Heart right ventricle (tissue), 16 donors: ENCODE data around the gene RTP1. TPM values are rescaled to one million over a fixed set of nuclear protein-coding genes. Genes with fewer than 3 reads are reported as not detected.
"Not testable (repeated sequence)": the region's sequence is repeated elsewhere in the genome, so short reads cannot be mapped to it uniquely, and the experiment has no call there.

Experiments used
- ATAC-seq, 8 donors: fragments of 200-7000 bp; cut with Tn5 transposase; one replicate each; pipeline ENCODE4 v1.9.1; 2020; ENCODE audit warnings: mild to moderate bottlenecking in 8 of 8, moderate library complexity in 8 of 8, moderate number of reproducible peaks in 1 of 8
- DNase-seq, 2 donors: peaks; one replicate each; pipeline ENCODE4 v3.0.0-alpha.2; 2020
- H3K27ac ChIP-seq, 10 donors: fragments of 200-600 bp; sonication (generic) in 2 of 10; one replicate each; pipeline versions ENCODE4 v1.5.0 to v1.8.0; 2020 to 2022; ENCODE audit warnings: mild to moderate bottlenecking in 3 of 10
- H3K27me3 ChIP-seq, 7 donors: fragments of 200-600 bp; one replicate each; pipeline ENCODE4 v1.8.0; 2021 to 2022; ENCODE audit warnings: mild to moderate bottlenecking in 2 of 7
- H3K36me3 ChIP-seq, 9 donors: fragments of 200-600 bp; sonication (generic) in 1 of 9; one replicate each; pipeline versions ENCODE4 v1.5.0 to v1.8.0; 2020 to 2022; ENCODE audit warnings: mild to moderate bottlenecking in 2 of 9
- H3K4me1 ChIP-seq, 9 donors: fragments of 200-600 bp; sonication (generic) in 1 of 9; one replicate each; pipeline versions ENCODE4 v1.5.0 to v1.8.0; 2020 to 2022; ENCODE audit warnings: mild to moderate bottlenecking in 4 of 9
- H3K4me3 ChIP-seq, 10 donors: fragments of 200-600 bp; sonication (generic) in 2 of 10; one replicate each; pipeline versions ENCODE4 v1.5.0 to v1.8.0; 2020 to 2022; ENCODE audit warnings: mild to moderate bottlenecking in 7 of 10, moderate library complexity in 2 of 10
- H3K9me3 ChIP-seq, 11 donors: fragments of 200-600 bp in 10 of 11; sonication (generic) in 2 of 11; one replicate each; pipeline versions ENCODE4 v1.5.0 to v1.8.0; 2013 to 2022; ENCODE audit warnings: mild to moderate bottlenecking in 2 of 11, control low read depth in 1 of 11, moderate library complexity in 1 of 11
- CTCF ChIP-seq, 9 donors: fragments of 200-600 bp; sonication (generic) in 2 of 9; IDR thresholded peaks; one replicate each; pipeline versions ENCODE4 v1.5.0 to v1.8.0; 2021 to 2022; ENCODE audit warnings: antibody characterized with exemption in 9 of 9, mild to moderate bottlenecking in 5 of 9, moderate library complexity in 1 of 9
- WGBS, 2 donors: extraction: QIAGEN DNeasy Blood & Tissue Kit; methylation state at CpG; one replicate each; pipeline ENCODE4 v1.1.7; 2013; ENCODE audit warnings: inconsistent platforms in 1 of 2; 5-methylcytosine and 5-hydroxymethylcytosine counted together
- intact Hi-C, 10 donors: fragments of 100-400 bp; cut with DNase I; formaldehyde crosslinking; loops; one replicate each; pipeline versions ENCODE4 v1.11.1 to v1.14.2; 2022
- polyA plus RNA-seq, 2 donors: library from polyadenylated mRNA; stranded (reverse); fragments of 200-250 nt; gene quantifications; one replicate each; pipeline ENCODE4 v1.2.3, GENCODE V29; 2013
- total RNA-seq, 10 donors: library from RNA; stranded (reverse); fragmentation: NEBNext Ultra II Directional in 3 of 10; extraction: Animal tissue kit (Norgen Biotek cat#: 25700) in 3 of 10; gene quantifications; one replicate each; pipeline versions ENCODE4 v1.2.1 to v1.2.4, GENCODE V29; 2021 to 2023
- donor health status: Arrhythmogenic right ventricular cardiomyopathy.
- donor health status: ischemic (EF 13 %, LVEDD 7.1; RV severe dilation, severe dysfunction).
- donor health status: healthy with polysubstance abuse.
- donor health status: DM: no; HTN: yes; CAD: no.
- donor health status: DM: no; HTN: no; CAD: no.
- donor health status: ischemic (EF 25% LVEDD 6.9; RV normal size, moderate dysfunction).
- donor health status: ischemic (EF 25% LVEDD 5.7; RV mildly dilated, moderate dysfunction).
- donor health status: healthy.
- donor health status: DM: yes; HTN: yes; CAD: no.
- donor health status: Ischemic cardiomyopathy.
- donor health status: ischemic (EF 35%, LVEDD 5.7; RV mildly dilated, moderate dysfunction).
- donor health status: nonischemic (EF 11% LVEDD 7.7; RV severe dilation, severe dysfunction).
- donor health status: DM: yes; HTN: yes; CAD: no.
- donor health status: PGD.
- donor health status: ischemic (EF 29% LVEDD 5.4; RV normal size, mild dysfunction).
- donor health status: nonischemic (EF 23%, LVEDD 6.1; RV moderate dilation, normal function).

Gene RTP1
- total and polyA plus RNA-seq, 12 donors, result 0.11 TPM; not detected in 11

- no peak overlapping the region for H3K4me3 ChIP-seq
- TF ChIP-seq CTCF (IDR thresholded peaks at IDR 0.05), result no peak
- no peaks in the 10 kb centered on the region for H3K9me3 ChIP-seq
- no peak overlapping the region for H3K27ac ChIP-seq
- no peak for DNase-seq
- H3K27me3 ChIP-seq, result no peaks in the 10 kb centered on the region
- no peak for ATAC-seq
- H3K36me3 ChIP-seq, result no peaks in the 10 kb centered on the region
- intact Hi-C loops, result no loop called here
- H3K4me1 ChIP-seq, result no peaks in the 10 kb centered on the region
Observed at GRCh38 chr3:187237741-187238140, 40.5 kb downstream of the RTP1 start.

GRCh38 chr3:187238239-187238638, 41.0 kb downstream of the RTP1 start:
- intact Hi-C loops, result no loop called here
- no peak for TF ChIP-seq CTCF (IDR thresholded peaks at IDR 0.05)
- Histone ChIP-seq H3K27ac (no peak overlapping the region), H3K4me1 (no peaks in the 10 kb centered on the region), H3K9me3 (no peaks in the 10 kb centered on the region), H3K27me3 (no peaks in the 10 kb centered on the region), H3K36me3 (no peaks in the 10 kb centered on the region), H3K4me3 (no peak overlapping the region)
- WGBS, 2 donors, result 80 to 86% methylated on average over 1 of the region's 1 CpG
- DNase-seq (no peak), ATAC-seq (no peak)

- intact Hi-C loops, result not testable (repeated sequence)
- WGBS, 2 donors, result 94 to 100% methylated on average over 4 of the region's 4 CpGs
Observed at GRCh38 chr3:187238835-187239234, 41.5 kb downstream of the RTP1 start.

GRCh38 chr3:187242435-187242834, 45.1 kb downstream of the RTP1 start:
- DNase-seq (no peak), ATAC-seq (no peak)
- Histone ChIP-seq H3K36me3 (peaks cover 0 to 4% (median 0%) of the 10 kb centered on the region in 9 donors), H3K27ac (no peak overlapping the region), H3K4me3 (no peak overlapping the region), H3K9me3 (no peaks in the 10 kb centered on the region), H3K27me3 (no peaks in the 10 kb centered on the region), H3K4me1 (peaks cover 0 to 4% (median 0%) of the 10 kb centered on the region in 9 donors)
- intact Hi-C loops, result no loop called here
- WGBS, 2 donors, result 83 to 94% methylated on average over 5 of the region's 5 CpGs
- TF ChIP-seq CTCF (IDR thresholded peaks at IDR 0.05), result no peak

More at GRCh38 chr3:187238835-187239234, 41.5 kb downstream of the RTP1 start:
- not testable (repeated sequence) for H3K4me1 ChIP-seq, H3K27ac ChIP-seq, H3K36me3 ChIP-seq, H3K9me3 ChIP-seq, ATAC-seq, H3K4me3 ChIP-seq, H3K27me3 ChIP-seq, DNase-seq

- no peak for DNase-seq
- TF ChIP-seq CTCF (IDR thresholded peaks at IDR 0.05), result no peak
- intact Hi-C loops, result no loop called here
- Histone ChIP-seq H3K4me3 (no peak overlapping the region), H3K9me3 (no peaks in the 10 kb centered on the region), H3K27me3 (no peaks in the 10 kb centered on the region), H3K27ac (no peak overlapping the region), H3K4me1 (peaks cover 0 to 4% (median 0%) of the 10 kb centered on the region in 9 donors), H3K36me3 (peaks cover 0 to 4% (median 0%) of the 10 kb centered on the region in 9 donors)
- WGBS, 2 donors, result 91 to 96% methylated on average over 4 of the region's 4 CpGs
- no peak for ATAC-seq
Observed at GRCh38 chr3:187242900-187243299, 45.6 kb downstream of the RTP1 start.
